Activated T-helper 9 cell treated with anti-CD3 and anti-CD28 coated beads, Interleukin-2, amount 50 U/mL, for 16 hours (primary cell): ENCODE results near the gene FOLR2.

Experiments
- DNase-seq: peaks from one replicate; pipeline ENCODE4 v3.0.0-alpha.2; 2020; ENCODE audit warnings: low read depth

FOLR2 gene

DNA sequence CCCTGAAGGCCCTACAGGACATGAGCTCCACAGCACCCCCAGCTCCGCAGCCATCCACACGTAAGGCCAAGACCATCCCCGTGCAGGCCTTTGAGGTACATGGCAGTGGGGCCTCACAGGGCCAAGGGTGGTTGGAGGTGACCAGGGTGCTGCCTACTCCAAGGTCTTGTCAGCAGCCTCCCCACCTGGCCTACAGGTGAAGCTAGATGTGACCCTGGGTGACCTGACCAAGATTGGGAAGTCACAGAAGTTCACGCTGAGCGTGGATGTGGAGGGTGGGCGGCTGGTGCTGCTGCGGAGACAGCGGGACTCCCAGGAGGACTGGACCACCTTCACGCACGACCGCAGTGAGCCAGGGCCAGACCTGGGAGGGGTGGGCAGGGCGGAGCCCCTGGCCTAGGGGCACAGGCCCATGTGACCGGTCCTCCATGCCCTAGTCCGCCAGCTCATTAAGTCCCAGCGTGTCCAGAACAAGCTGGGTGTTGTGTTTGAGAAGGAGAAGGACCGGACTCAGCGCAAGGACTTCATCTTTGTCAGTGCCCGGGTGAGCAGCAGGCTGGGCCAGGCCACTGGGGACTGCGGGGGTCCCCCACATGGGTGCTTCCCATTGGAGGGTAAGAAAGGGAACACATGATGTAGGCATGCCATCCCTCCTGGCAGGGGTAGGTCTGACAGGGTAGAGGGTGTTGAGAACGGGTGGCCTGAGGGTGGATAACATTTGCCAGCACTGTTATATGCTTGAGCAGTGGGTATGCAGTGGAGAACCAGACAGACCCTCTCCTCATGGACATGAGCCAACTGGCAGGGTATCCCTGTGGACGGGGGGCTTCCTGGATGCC lies 13.6 kb downstream of the FOLR2 start:
- DNase-seq, result no peak

GRCh38 chr11:72230764-72231365 lies 14.3 kb downstream of the FOLR2 start:
- no peak for DNase-seq

DNA sequence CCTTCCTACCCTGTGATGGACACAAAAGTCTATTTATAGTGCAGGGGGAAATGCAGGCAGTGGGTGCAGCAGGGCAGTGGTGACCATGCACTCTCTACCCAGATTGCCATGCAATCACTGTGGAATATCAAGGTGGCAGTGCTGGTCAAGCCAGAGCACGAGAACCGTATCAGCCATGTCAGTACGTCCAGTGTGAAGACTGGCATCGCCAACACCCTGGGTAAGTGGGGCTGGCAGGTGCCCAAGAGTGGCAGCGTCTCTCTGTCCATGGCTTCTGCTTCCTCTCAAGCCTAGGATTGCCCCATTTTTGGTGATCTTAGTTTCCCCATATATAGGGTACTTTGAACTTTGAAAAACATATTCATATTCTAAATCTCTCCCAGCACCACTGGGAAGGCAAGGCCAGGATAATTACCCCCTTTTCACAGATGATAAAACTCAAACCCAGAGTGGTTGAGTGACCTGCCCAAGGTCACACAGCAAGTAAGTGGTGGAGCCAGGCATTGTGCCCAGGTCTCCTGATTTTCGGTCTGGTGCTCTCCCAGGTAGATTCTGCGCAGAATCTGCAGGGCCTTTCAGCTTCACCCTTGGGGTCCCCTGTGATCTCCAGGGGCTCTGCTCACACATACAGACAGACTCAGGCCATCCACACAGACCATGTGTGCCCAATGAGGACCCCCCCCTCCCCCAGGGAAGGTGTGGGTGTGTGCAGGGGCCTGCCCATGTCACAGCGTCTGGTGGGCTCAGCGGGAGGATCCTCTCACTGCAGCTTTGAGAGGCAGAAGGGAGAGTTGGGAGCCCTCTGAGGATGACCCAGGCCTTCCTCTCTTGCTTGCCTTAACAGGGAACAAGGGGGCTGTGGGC lies 15.0 kb downstream of the FOLR2 start:
- no peak for DNase-seq

GRCh38 chr11:72232260-72233055 lies 15.9 kb downstream of the FOLR2 start:
- DNase-seq, result no peak

DNA sequence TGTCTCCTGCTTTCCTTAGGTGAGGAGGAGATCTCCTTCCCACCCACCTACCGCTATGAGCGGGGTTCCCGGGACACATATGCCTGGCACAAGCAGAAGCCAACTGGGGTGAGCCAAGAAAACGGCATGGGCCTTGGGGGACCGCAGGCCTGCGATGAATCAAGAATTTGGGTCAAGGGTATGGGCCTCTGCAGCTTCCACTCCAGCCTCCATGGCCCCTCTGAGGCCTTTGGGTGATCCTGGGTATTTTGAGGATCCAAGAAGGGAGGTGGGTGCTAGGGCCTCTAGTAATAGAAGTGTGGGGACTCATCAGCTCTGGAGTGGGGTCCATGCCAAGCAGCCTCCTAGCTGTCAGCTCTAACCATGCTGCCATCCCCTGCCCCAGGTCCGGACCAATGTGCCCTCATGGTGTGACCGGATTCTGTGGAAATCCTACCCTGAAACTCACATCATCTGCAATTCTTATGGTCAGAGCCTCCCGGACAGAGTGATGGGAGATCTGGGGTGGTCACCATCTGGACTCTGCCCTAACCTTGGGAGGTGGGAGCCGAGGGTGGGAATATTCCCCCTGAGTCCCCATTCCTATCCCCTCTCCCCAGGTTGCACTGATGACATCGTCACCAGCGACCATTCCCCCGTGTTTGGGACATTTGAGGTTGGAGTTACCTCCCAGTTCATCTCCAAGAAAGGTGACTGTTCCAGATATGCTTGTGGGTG lies 16.6 kb downstream of the FOLR2 start:
- no peak for DNase-seq

GRCh38 chr11:72233773-72234513 lies 17.3 kb downstream of the FOLR2 start:
- no peak for DNase-seq

DNA sequence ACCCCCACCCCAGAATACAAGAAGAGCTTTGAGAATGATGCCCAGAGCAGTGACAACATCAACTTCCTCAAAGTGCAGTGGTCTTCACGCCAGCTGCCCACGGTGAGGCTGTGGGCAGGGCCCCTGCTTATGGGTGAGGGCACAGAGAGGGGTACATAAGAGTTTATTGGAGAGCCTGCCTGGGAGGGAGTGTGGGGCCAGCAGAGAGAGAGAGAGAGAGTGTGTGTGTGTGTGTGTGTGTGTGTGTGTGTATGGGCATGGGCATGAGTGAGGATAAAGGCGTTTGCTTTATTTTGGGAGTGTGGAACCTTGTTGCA lies 17.9 kb downstream of the FOLR2 start:
- no peak for DNase-seq

- no peak for DNase-seq
These were observed 18.3 kb downstream of the FOLR2 start for GRCh38 chr11:72234920-72235319.

DNA sequence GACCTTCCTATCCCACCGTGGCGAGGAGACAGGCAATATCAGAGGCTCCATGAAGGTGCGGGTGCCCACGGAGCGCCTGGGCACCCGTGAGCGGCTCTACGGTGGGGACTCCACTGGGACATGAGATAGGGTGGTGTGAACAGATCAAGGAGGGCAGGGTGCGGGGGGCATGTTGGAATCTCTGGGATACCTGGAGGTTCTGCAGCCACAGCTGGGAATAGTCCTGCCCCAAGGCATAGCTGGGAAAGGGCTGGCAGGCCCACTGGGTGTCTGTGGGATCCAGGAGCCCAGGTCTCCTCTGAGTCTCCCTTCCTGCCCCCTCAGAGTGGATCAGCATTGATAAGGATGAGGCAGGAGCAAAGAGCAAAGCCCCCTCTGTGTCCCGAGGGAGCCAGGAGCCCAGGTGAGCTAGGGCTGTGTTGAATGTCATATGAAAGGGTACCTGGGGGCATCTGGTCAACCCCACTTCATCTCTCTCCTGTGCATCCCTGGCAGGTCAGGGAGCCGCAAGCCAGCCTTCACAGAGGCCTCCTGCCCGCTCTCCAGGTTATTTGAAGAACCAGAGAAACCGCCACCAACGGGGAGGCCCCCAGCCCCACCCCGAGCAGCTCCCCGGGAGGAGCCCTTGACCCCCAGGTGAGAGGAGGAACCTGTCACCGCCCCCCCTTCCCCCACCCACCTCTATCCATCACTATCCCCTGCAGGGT lies 18.9 kb downstream of the FOLR2 start:
- no peak for DNase-seq

- DNase-seq, result no peak
These were observed 19.6 kb downstream of the FOLR2 start for GRCh38 chr11:72236083-72236697.

GRCh38 chr11:72236774-72237111 lies 20.1 kb downstream of the FOLR2 start:
- no peak for DNase-seq

DNA sequence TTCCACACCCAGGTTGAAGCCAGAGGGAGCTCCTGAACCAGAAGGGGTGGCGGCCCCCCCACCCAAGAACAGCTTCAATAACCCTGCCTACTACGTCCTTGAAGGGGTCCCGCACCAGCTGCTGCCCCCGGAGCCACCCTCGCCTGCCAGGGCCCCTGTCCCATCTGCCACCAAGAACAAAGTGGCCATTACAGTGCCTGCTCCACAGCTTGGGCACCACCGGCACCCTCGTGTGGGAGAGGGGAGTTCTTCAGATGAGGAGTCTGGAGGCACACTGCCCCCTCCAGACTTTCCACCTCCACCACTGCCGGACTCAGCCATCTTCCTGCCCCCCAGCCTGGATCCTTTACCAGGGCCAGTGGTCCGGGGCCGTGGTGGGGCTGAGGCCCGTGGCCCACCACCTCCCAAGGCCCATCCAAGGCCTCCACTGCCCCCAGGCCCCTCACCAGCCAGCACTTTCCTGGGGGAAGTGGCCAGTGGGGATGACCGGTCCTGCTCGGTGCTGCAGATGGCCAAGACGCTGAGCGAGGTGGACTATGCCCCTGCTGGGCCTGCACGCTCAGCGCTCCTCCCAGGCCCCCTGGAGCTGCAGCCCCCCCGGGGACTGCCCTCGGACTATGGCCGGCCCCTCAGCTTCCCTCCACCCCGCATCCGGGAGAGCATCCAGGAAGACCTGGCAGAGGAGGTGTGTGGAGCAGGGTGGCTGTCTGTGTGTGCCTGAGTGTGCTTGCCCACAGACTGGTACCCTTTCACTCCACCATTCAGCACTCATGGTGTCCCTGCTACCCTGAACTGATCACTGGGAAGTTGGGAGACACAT lies 20.7 kb downstream of the FOLR2 start:
- DNase-seq, result no peak

DNA sequence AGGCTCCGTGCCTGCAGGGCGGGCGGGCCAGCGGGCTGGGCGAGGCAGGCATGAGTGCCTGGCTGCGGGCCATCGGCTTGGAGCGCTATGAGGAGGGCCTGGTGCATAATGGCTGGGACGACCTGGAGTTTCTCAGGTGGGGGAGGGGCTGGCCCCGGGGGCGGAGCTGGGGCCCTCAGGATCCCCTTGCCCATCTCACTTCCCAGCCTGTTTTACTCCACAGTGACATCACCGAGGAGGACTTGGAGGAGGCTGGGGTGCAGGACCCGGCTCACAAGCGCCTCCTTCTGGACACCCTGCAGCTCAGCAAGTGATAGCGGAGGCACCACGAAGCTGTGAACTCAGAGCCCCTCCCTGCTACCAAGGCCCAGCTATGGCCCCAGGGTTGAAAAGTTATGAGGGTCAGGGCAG lies 21.5 kb downstream of the FOLR2 start:
- peak; percentile 28 for DNase-seq

- DNase-seq, result no peak
These were observed 22.1 kb downstream of the FOLR2 start for GRCh38 chr11:72238492-72239312.

- DNase-seq, result no peak
These were observed 22.8 kb downstream of the FOLR2 start for GRCh38 chr11:72239313-72239848.

DNA sequence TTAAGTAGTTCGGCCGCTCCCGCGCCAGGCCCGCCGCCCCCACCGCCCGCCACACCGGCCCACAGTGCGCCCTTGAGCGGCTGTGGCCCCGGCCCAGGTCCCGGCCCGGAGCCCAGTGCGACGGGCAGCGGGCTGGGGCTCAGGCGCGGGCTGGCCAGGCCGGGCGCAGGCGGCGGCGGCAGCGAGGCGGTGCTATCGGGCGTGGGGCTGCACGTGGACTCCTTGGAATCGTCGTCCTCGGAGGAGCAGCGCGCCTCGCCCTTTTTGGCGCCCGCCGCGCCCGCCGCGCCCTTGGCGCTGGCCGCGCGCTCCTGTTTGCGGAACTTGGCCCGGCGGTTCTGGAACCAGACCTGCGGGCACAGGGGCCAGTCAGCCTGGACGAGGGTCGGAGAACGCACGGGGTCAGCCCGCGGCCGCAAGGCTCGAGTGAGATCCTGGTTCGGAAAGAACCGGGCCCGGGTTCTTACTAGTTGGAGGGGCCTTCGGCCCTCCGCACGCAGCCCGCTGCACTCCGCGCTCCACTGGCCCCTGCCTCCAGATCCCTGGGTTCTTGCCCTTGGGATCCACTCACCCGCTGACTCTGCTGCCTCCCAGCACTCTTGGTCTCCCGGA lies 23.4 kb downstream of the FOLR2 start:
- DNase-seq, result no peak
